A549 treated with Hydrocortisone at 1 μM for 4 hours (cell line): ENCODE measurements around the gene MCIDAS. TPM values are rescaled to one million over a fixed set of nuclear protein-coding genes. Genes with fewer than 3 reads are reported as not detected.

ENCODE experiments used
- total RNA-seq: library from RNA; stranded (reverse); fragments of 200-300 nt; extraction: Qiagen RNA extraction; gene quantifications from 5 replicates; pipeline ENCODE4 v1.2.3, GENCODE V29; 2022

Gene MCIDAS
- total RNA-seq, result 1.8 to 2.5 TPM (median 2.0 TPM) in 5 replicates

GRCh38 chr5:55226934-55227663 is at the start of gene MCIDAS:
TSS of gene MCIDAS (minus strand) at chr5:55227315. CDS start at chr5:55227138, 177 bp downstream.

DNA sequence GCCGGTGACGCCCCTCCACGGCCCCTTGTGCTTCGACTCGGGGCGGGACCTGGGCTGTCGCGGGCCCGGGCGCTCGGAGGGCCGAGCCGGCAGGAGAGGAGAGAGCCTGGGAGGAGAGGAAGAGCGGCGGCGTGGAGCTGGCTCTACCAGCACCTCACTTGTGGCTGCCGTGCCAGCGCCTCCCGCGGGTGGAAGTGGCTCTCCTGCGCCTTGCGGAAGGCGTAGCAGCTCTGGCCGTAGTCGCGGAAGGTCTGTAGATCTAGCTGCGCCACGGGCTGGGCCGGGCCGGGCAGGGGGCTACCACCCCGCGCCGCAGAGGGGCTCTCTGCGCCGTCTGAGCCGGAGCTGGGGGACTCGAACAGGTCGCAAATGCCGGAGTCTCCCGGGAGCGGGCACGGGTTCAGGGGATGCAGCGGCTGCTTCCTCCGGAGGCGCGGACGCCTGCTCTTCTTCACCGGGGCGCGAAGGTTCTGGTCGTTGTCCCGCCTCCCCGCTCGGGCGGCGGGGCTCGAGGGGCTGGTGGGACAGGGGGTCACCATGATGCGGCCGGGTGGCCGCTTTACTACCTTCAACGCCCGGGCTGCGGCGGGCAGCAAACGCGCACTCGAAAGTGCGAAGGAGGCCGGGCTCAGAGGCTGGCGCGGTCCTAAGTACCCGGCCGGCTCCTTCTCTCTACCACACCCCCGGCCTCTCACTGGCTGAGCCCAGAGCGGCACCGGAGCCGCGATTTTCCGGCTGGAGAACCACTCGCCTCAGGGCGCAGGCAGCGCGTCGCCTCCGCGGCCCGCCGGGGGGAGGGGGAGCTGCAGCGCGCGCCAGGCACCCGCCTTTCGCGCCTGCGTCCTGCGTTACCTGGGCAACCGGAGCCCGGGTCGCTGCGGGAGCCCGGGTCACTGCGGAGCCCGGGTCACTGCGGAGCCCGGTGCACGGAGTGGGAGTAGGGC is 6.1 kb upstream of the MCIDAS start, which contains the start of gene CCNO:
CCNO (minus strand) TSS at position 624 of the 944 bp plus-strand sequence; CDS start at position 539, 85 bp downstream.

DNA sequence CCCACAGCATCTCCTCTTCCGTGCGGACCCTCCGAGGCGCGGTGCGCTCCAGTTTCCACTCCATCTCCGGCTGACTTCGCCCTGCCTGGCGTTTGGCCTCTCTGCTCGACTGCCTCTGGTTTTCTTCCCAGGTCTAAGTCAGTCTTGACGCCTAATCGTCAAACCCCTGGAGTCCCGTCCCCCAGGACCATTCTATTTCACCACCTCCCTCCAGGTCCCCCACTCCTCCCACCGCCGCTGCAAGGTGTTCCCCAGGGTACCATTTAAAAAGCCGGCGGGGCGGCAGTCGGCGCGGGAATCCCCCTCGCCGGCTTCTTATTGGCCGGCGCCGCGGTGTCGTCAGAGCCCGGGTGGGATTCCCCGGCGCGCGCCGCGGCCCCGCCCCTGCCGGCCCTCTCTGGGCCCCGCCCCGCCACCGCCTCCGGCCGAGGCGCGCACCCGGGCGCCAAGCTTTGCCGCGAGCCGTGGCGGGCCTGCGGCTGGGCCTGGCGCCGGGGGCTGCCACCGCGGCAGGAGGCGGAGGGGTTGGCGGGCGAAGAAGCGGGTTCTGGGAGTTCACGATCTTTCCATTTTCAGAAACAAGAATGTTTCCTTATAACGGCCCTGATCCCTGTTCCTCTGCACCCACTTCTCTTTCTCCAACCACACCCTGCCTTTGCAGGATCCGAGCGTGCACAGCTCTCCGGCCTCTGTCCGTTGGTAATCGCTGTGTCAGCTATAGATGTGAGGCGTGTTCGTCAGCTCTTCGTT is 54.0 kb downstream of the MCIDAS start, which contains the start of gene CDC20B:
CDC20B (minus strand) TSS at position 241 of the 750 bp plus-strand sequence; CDS start at position 64, 177 bp downstream.

Other genes with a start within 250 kb of the MCIDAS start
- not detected in 5 replicates for gene ESM1, start 241.7 kb downstream of the MCIDAS start, total RNA-seq
- not detected in 5 replicates for gene GZMK, start 203.1 kb downstream of the MCIDAS start, total RNA-seq
- not detected in 5 replicates for gene GZMA, start 124.7 kb downstream of the MCIDAS start, total RNA-seq
- 30.0 to 40.2 TPM (median 34.2 TPM) in 5 replicates for gene GPX8, start 67.1 kb downstream of the MCIDAS start, total RNA-seq
- 0.05 to 0.10 TPM (median 0.06 TPM) in 5 replicates for gene CDC20B, start 54.1 kb downstream of the MCIDAS start, total RNA-seq
- gene CCNO, start 6.3 kb upstream of the MCIDAS start, total RNA-seq, result 4.3 to 8.1 TPM (median 7.0 TPM) in 5 replicates
- gene DHX29, start 80.4 kb upstream of the MCIDAS start, total RNA-seq, result 20.3 to 27.7 TPM (median 22.4 TPM) in 5 replicates
- gene MTREX, start 80.7 kb upstream of the MCIDAS start, total RNA-seq, result 29.1 to 61.5 TPM (median 34.0 TPM) in 5 replicates